ENCODE data around the gene CDK5R1. TPM values are rescaled to one million over a fixed set of nuclear protein-coding genes. Genes with fewer than 3 reads are reported as not detected.

Gene CDK5R1
- polyA plus RNA-seq, 1 of the 3 experiments (the other 2 are of a cell fraction), result 1.4 TPM

- H2AFZ ChIP-seq (ENCODE audit: low read depth), result no peak overlapping the region
- H3K79me2 ChIP-seq (ENCODE audit: insufficient read depth), result no peaks in the 10 kb centered on the region
- peaks cover 0 to 33% of the 10 kb centered on the region in 2 experiments; a peak in 1 of 4 replicates for H3K4me1 ChIP-seq (ENCODE audit: control insufficient read depth in 1 of 2, insufficient read depth in 2 of 2, low read depth in 1 of 2, low read length in 1 of 2)
- no peak overlapping the region for H3K4me3 ChIP-seq (ENCODE audit: low read depth in 2 of 2, low read length in 1 of 2)
- TF ChIP-seq USF1 (IDR thresholded peaks at IDR 0.05; ENCODE audit: borderline replicate concordance, low read depth) (no peak), JUND (IDR thresholded peaks at IDR 0.05) (0 out of 2 replicates have a peak, but pooled peaks have one; percentile 7)
- peak; percentile 27 for DNase-seq
- CTCF ChIA-PET, result interaction anchor here (0.7 to 11.0 kb wide), 24 partner anchors 11 to 393 kb away, joined by 3 to 102 read pairs (median 5); partner anchors contain the start of genes MYO1D and PSMD11
- POLR2A ChIA-PET, result interaction anchor here (0.6 to 1.3 kb wide), 5 partner anchors 14 to 394 kb away, joined by 3 to 5 read pairs (median 3); partner anchors contain the start of gene PSMD11
- no peaks in the 10 kb centered on the region for H3K27me3 ChIP-seq (ENCODE audit: insufficient read depth)
- H4K20me1 ChIP-seq (ENCODE audit: insufficient read depth), result peaks cover 10% of the 10 kb centered on the region; the same call in 1 of the 2 replicates
- no peaks in the 10 kb centered on the region for H3K9me2 ChIP-seq
- H3K27ac ChIP-seq (ENCODE audit: low read depth in 2 of 2, low read length in 1 of 2), result peak overlapping the region in 1 of 2 experiments; percentile 84; a peak in 2 of 4 replicates
- 80% methylated on average over 4 of the region's 4 CpGs for WGBS (ENCODE audit: low lambda C conversion rate)
- no peak overlapping the region for H3K4me2 ChIP-seq
- H3F3A ChIP-seq (replicated peaks; ENCODE audit: insufficient read depth), result peaks cover 25% of the 10 kb centered on the region
- no peaks in the 10 kb centered on the region for H3K9me3 ChIP-seq
- no peak overlapping the region for H3K9ac ChIP-seq
- peaks cover 4 to 48% of the 10 kb centered on the region in 2 experiments for H3K36me3 ChIP-seq (replicated peaks in 1 of 2; ENCODE audit: control insufficient read depth in 1 of 2, insufficient read depth in 2 of 2, low read length in 1 of 2)
Observed at GRCh38 chr17:32484041-32484461, 2.7 kb upstream of the CDK5R1 start.

- Histone ChIP-seq H3K9me3 (no peaks in the 10 kb centered on the region), H3F3A (replicated peaks; ENCODE audit: insufficient read depth) (peaks cover 25% of the 10 kb centered on the region), H2AFZ (ENCODE audit: low read depth) (no peak overlapping the region), H3K36me3 (replicated peaks in 1 of 2; ENCODE audit: control insufficient read depth in 1 of 2, insufficient read depth in 2 of 2, low read length in 1 of 2) (peaks cover 0 to 48% of the 10 kb centered on the region in 2 experiments), H3K27ac (ENCODE audit: low read depth in 2 of 2, low read length in 1 of 2) (no peak overlapping the region), H3K27me3 (ENCODE audit: insufficient read depth) (no peaks in the 10 kb centered on the region), H3K9me2 (no peaks in the 10 kb centered on the region), H3K4me2 (no peak overlapping the region), H3K9ac (no peak overlapping the region), H4K20me1 (ENCODE audit: insufficient read depth) (peaks cover 10% of the 10 kb centered on the region; the same call in 1 of the 2 replicates), H3K4me3 (ENCODE audit: low read depth in 2 of 2, low read length in 1 of 2) (no peak overlapping the region), H3K4me1 (ENCODE audit: control insufficient read depth in 1 of 2, insufficient read depth in 2 of 2, low read depth in 1 of 2, low read length in 1 of 2) (peaks cover 0 to 38% of the 10 kb centered on the region in 2 experiments; a peak in 1 of 4 replicates), H3K79me2 (ENCODE audit: insufficient read depth) (no peaks in the 10 kb centered on the region)
- ChIA-PET CTCF (interaction anchor here (1.0 to 11.0 kb wide), 16 partner anchors 14 to 393 kb away, joined by 3 to 102 read pairs (median 10); partner anchors contain the start of genes MYO1D and PSMD11), POLR2A (interaction anchor here (0.6 to 1.3 kb wide), 5 partner anchors 14 to 393 kb away, joined by 3 to 5 read pairs (median 3); partner anchors contain the start of gene PSMD11)
- no peak for TF ChIP-seq MEF2A (IDR thresholded peaks at IDR 0.05; ENCODE audit: borderline replicate concordance, low read depth)
- TF ChIP-seq SIN3A (IDR thresholded peaks at IDR 0.05; ENCODE audit: borderline replicate concordance, low read depth, low read length), result no peak
- no peak for TF ChIP-seq CHD2 (IDR thresholded peaks at IDR 0.05; ENCODE audit: low read length, partially characterized antibody)
- no peak for TF ChIP-seq MAX (IDR thresholded peaks at IDR 0.05; ENCODE audit: low read depth)
- TF ChIP-seq YY1 (IDR thresholded peaks at IDR 0.05; ENCODE audit: low read depth), result no peak
- no peak for TF ChIP-seq TEAD4 (IDR thresholded peaks at IDR 0.05; ENCODE audit: borderline replicate concordance, insufficient read depth)
- TF ChIP-seq USF1 (IDR thresholded peaks at IDR 0.05; ENCODE audit: borderline replicate concordance, low read depth), result no peak
- no peak for TF ChIP-seq ZBTB33 (IDR thresholded peaks at IDR 0.05; ENCODE audit: borderline replicate concordance, low read depth)
- no peak for TF ChIP-seq SMC3 (IDR thresholded peaks at IDR 0.05; ENCODE audit: low read depth, low read length)
- no peak for TF ChIP-seq TCF12 (IDR thresholded peaks at IDR 0.05)
- TF ChIP-seq CTCF (IDR thresholded peaks at IDR 0.05), result no peak
- no peak for TF ChIP-seq JUND (IDR thresholded peaks at IDR 0.05)
- no peak for TF ChIP-seq TAF1 (IDR thresholded peaks at IDR 0.05; ENCODE audit: borderline replicate concordance, low read depth, low read length)
- no peak for TF ChIP-seq PBX3 (IDR thresholded peaks at IDR 0.05)
- TF ChIP-seq EP300 (IDR thresholded peaks at IDR 0.05; ENCODE audit: borderline replicate concordance in 1 of 2, low read depth in 1 of 2, low read length in 1 of 2), result no peak
- TF ChIP-seq NRF1 (IDR thresholded peaks at IDR 0.05; ENCODE audit: low read depth, low read length), result no peak
- TF ChIP-seq IRF3 (IDR thresholded peaks at IDR 0.05; ENCODE audit: low read depth, low read length), result no peak
- 95% methylated on average over 11 of the region's 11 CpGs for WGBS (ENCODE audit: low lambda C conversion rate)
- DNase-seq, result no peak
Observed at GRCh38 chr17:32484628-32485027, 2.2 kb upstream of the CDK5R1 start.

Data from SK-N-SH (cell line).